ENCODE results near the gene ST6GALNAC3. TPM values are rescaled to one million over a fixed set of nuclear protein-coding genes. Genes with fewer than 3 reads are reported as not detected.
A peak's percentile ranks its signal among the peaks of the same experiment; 100 is the strongest.
"Not testable (repeated sequence)": the region's sequence is repeated elsewhere in the genome, so short reads cannot be mapped to it uniquely, and the experiment has no call there.

The ST6GALNAC3 gene
- polyA plus RNA-seq, 2 of the 4 experiments (the other 2 are of a cell fraction) = 1.1 to 1.2 TPM

DNA sequence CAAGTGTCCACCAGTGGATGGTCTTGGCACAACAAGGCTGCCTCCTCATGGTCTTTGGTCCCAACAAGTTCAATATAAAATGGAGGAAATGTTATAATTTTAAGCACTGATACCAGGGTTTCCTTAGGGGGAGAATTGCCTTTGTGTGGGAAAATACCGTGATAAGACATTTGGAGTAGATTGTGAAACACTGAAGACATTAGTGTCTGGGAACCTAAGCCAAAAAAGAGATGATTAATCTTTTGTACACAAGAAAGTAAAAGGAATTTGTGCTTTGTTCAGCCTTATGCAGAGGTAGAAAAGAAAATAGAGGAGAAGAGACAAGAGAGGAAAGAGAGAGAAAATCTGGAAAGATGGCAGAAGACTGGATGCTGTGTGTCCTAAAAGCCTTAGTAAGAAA is 36.1 kb downstream of the ST6GALNAC3 start:
- DNase-seq (ENCODE audit: low read depth in 1 of 2, low spot score in 1 of 2) (peak in 1 of 2 experiments; percentile 9), FAIRE-seq (no peak), ATAC-seq (0 out of 6 replicates have a peak, but pooled peaks of 1 of the 2 experiments have one; percentile 19)
- Histone ChIP-seq H3K4me2 (peak overlapping the region; percentile 55), H3K4me1 (peaks cover 14% of the 10 kb centered on the region; the same call in 2 of the 3 replicates), H3K4me3 (no peak overlapping the region), H3K9me3 (no peaks in the 10 kb centered on the region), H3K27ac (peak overlapping the region; percentile 43 to 52; a peak in 3 of 6 replicates)
- TF ChIP-seq, protein P1, sequence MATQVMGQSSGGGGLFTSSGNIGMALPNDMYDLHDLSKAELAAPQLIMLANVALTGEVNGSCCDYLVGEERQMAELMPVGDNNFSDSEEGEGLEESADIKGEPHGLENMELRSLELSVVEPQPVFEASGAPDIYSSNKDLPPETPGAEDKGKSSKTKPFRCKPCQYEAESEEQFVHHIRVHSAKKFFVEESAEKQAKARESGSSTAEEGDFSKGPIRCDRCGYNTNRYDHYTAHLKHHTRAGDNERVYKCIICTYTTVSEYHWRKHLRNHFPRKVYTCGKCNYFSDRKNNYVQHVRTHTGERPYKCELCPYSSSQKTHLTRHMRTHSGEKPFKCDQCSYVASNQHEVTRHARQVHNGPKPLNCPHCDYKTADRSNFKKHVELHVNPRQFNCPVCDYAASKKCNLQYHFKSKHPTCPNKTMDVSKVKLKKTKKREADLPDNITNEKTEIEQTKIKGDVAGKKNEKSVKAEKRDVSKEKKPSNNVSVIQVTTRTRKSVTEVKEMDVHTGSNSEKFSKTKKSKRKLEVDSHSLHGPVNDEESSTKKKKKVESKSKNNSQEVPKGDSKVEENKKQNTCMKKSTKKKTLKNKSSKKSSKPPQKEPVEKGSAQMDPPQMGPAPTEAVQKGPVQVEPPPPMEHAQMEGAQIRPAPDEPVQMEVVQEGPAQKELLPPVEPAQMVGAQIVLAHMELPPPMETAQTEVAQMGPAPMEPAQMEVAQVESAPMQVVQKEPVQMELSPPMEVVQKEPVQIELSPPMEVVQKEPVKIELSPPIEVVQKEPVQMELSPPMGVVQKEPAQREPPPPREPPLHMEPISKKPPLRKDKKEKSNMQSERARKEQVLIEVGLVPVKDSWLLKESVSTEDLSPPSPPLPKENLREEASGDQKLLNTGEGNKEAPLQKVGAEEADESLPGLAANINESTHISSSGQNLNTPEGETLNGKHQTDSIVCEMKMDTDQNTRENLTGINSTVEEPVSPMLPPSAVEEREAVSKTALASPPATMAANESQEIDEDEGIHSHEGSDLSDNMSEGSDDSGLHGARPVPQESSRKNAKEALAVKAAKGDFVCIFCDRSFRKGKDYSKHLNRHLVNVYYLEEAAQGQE (IDR thresholded peaks at IDR 0.05) = no peak
- TF ChIP-seq HDAC2 (IDR thresholded peaks at IDR 0.05) = no peak
- peak in 1 of 2 experiments; percentile 41; a peak in 1 of 4 replicates for TF ChIP-seq CEBPB (IDR thresholded peaks at IDR 0.05)
- TF ChIP-seq SREBF2 (IDR thresholded peaks at IDR 0.05) = no peak
- TF ChIP-seq TP53 (CRISPR knock-in tag; IDR thresholded peaks at IDR 0.05) = no peak
- TF ChIP-seq, protein P2, sequence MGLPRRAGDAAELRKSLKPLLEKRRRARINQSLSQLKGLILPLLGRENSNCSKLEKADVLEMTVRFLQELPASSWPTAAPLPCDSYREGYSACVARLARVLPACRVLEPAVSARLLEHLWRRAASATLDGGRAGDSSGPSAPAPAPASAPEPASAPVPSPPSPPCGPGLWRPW (IDR thresholded peaks at IDR 0.05) = no peak
- TF ChIP-seq HOXA7 (CRISPR knock-in tag; IDR thresholded peaks at IDR 0.05) = no peak
- TF ChIP-seq KDM1A (IDR thresholded peaks at IDR 0.05; ENCODE audit: low read depth) = no peak
- no peak for TF ChIP-seq HOXB5 (CRISPR knock-in tag; IDR thresholded peaks at IDR 0.05)
- no peak for TF ChIP-seq RCOR1 (IDR thresholded peaks at IDR 0.05; ENCODE audit: low read depth, low read length)
- TF ChIP-seq JUNB (IDR thresholded peaks at IDR 0.05) = peak; percentile 42; the same call in 1 of the 2 replicates
- no peak for TF ChIP-seq MAZ (IDR thresholded peaks at IDR 0.05; ENCODE audit: borderline replicate concordance, low read depth, low read length)
- TF ChIP-seq, protein P3, sequence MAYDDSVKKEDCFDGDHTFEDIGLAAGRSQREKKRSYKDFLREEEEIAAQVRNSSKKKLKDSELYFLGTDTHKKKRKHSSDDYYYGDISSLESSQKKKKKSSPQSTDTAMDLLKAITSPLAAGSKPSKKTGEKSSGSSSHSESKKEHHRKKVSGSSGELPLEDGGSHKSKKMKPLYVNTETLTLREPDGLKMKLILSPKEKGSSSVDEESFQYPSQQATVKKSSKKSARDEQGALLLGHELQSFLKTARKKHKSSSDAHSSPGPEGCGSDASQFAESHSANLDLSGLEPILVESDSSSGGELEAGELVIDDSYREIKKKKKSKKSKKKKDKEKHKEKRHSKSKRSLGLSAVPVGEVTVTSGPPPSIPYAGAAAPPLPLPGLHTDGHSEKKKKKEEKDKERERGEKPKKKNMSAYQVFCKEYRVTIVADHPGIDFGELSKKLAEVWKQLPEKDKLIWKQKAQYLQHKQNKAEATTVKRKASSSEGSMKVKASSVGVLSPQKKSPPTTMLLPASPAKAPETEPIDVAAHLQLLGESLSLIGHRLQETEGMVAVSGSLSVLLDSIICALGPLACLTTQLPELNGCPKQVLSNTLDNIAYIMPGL (CRISPR knock-in tag; IDR thresholded peaks at IDR 0.05; ENCODE audit: borderline replicate concordance) = no peak
- TF ChIP-seq, protein P4, sequence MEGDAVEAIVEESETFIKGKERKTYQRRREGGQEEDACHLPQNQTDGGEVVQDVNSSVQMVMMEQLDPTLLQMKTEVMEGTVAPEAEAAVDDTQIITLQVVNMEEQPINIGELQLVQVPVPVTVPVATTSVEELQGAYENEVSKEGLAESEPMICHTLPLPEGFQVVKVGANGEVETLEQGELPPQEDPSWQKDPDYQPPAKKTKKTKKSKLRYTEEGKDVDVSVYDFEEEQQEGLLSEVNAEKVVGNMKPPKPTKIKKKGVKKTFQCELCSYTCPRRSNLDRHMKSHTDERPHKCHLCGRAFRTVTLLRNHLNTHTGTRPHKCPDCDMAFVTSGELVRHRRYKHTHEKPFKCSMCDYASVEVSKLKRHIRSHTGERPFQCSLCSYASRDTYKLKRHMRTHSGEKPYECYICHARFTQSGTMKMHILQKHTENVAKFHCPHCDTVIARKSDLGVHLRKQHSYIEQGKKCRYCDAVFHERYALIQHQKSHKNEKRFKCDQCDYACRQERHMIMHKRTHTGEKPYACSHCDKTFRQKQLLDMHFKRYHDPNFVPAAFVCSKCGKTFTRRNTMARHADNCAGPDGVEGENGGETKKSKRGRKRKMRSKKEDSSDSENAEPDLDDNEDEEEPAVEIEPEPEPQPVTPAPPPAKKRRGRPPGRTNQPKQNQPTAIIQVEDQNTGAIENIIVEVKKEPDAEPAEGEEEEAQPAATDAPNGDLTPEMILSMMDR (IDR thresholded peaks at IDR 0.05) = no peak
- no peak for TF ChIP-seq CBX2 (IDR thresholded peaks at IDR 0.05; ENCODE audit: borderline replicate concordance, low read depth)
- CTCF ChIA-PET = no interaction called here
- POLR2A ChIA-PET = no interaction called here
- 10% methylated on average over 1 of the region's 1 CpG for WGBS (ENCODE audit: missing lambda C conversion rate)

DNA sequence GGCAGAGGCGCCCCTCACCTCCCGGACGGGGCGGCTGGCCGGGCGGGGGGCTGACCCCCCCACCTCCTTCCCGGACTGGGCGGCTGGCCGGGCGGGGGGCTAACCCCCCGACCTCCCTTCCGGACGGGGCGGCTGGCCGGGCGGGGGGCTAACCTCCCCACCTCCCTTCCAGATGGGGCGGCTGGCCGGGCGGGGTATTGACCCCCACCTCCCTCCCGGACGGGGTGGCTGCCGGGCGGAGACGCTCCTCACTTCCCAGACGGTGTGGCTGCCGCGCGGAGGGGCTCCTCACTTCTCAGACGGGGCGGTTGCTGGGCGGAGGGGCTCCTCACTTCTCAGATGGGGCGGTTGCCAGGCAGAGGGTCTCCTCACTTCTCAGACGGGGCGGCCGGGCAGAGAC is 37.8 kb downstream of the ST6GALNAC3 start:
- WGBS (ENCODE audit: missing lambda C conversion rate) = 84% methylated on average over 6 of the region's 35 CpGs
- H3K4me1 ChIP-seq = peaks cover 14% of the 10 kb centered on the region; the same call in 2 of the 3 replicates
- H3K4me2 ChIP-seq; H3K27ac ChIP-seq; FAIRE-seq; DNase-seq (ENCODE audit: low read depth in 1 of 2, low spot score in 1 of 2); POLR2A ChIA-PET; CTCF ChIA-PET; H3K9me3 ChIP-seq; ATAC-seq; H3K4me3 ChIP-seq: not testable (repeated sequence)

DNA sequence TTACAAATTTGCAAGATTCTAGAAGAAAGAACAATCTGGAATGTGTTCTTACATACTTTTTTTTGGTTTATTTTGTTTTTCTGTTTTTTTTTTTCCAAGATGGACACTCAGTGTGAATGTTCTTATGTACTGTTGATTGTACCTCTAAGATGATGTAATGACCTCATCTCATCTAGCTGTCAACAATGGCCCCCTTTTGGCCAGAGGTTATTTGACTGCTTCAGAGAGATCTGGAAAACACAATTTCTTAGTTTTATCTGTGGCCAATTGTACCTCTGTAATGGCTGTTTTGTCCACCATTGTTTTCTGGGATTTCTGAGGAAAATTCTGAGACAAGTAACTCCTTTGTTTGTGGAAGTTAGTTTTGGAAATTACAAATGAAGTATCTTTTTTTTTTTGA is 38.9 kb downstream of the ST6GALNAC3 start:
- no peak for FAIRE-seq
- Histone ChIP-seq H3K27ac (no peak overlapping the region), H3K4me2 (no peak overlapping the region), H3K4me1 (peaks cover 14% of the 10 kb centered on the region; the same call in 2 of the 3 replicates), H3K9me3 (no peaks in the 10 kb centered on the region), H3K4me3 (no peak overlapping the region)
- DNase-seq (ENCODE audit: low read depth in 1 of 2, low spot score in 1 of 2) = no peak
- CTCF ChIA-PET = no interaction called here
- ATAC-seq = no peak
- POLR2A ChIA-PET = no interaction called here
- TF ChIP-seq, protein P2 (IDR thresholded peaks at IDR 0.05) = no peak
- TF ChIP-seq CHD4 (IDR thresholded peaks at IDR 0.05; ENCODE audit: borderline replicate concordance) (no peak), KDM5A (IDR thresholded peaks at IDR 0.05) (no peak), HEYL (CRISPR knock-in tag; IDR thresholded peaks at IDR 0.05) (no peak), CBX2 (IDR thresholded peaks at IDR 0.05; ENCODE audit: borderline replicate concordance, low read depth) (no peak), TP53 (CRISPR knock-in tag; IDR thresholded peaks at IDR 0.05) (no peak), SREBF2 (IDR thresholded peaks at IDR 0.05) (no peak), TFCP2L1 (CRISPR knock-in tag; IDR thresholded peaks at IDR 0.05) (no peak)
- TF ChIP-seq, protein P1 (IDR thresholded peaks at IDR 0.05) = no peak

Measured in A549 (cell line).